GM21423 (cell line): ENCODE results near the gene MAGI1.

ENCODE experiments used
- ATAC-seq: cut with Tn5 transposase; IDR thresholded peaks from one replicate; pipeline ENCODE4 v1.9.1; 2021; ENCODE audit warnings: mild to moderate bottlenecking, moderate library complexity; ENCODE audit not compliant: unreplicated experiment

MAGI1 gene

GRCh38 chr3:65950340-65951326, 88.1 kb downstream of the MAGI1 start:
- no peak for ATAC-seq

- ATAC-seq, result no peak
These were observed 89.7 kb downstream of the MAGI1 start for GRCh38 chr3:65948841-65949573.

- no peak for ATAC-seq
These were observed 92.3 kb downstream of the MAGI1 start for GRCh38 chr3:65946438-65946837.

- no peak for ATAC-seq
These were observed 92.8 kb downstream of the MAGI1 start for GRCh38 chr3:65945953-65946352.

GRCh38 chr3:65945480-65945879, 93.2 kb downstream of the MAGI1 start:
- no peak for ATAC-seq

- ATAC-seq, result no peak
These were observed 94.5 kb downstream of the MAGI1 start for GRCh38 chr3:65944252-65944651.

GRCh38 chr3:65939801-65940246, 98.9 kb downstream of the MAGI1 start:
- ATAC-seq, result no peak

GRCh38 chr3:65939184-65939583, 99.5 kb downstream of the MAGI1 start:
- ATAC-seq, result no peak

GRCh38 chr3:65938676-65939075, 100.0 kb downstream of the MAGI1 start:
- ATAC-seq, result no peak

- no peak for ATAC-seq
These were observed 100.6 kb downstream of the MAGI1 start for GRCh38 chr3:65938147-65938546.

- no peak for ATAC-seq
These were observed 101.6 kb downstream of the MAGI1 start for GRCh38 chr3:65936908-65937638.

- ATAC-seq, result no peak
These were observed 103.0 kb downstream of the MAGI1 start for GRCh38 chr3:65935724-65936123.

- no peak for ATAC-seq
These were observed 108.1 kb downstream of the MAGI1 start for GRCh38 chr3:65930648-65931047.

- ATAC-seq, result no peak
These were observed 110.6 kb downstream of the MAGI1 start for GRCh38 chr3:65928110-65928509.

GRCh38 chr3:65927576-65927975, 111.1 kb downstream of the MAGI1 start:
- no peak for ATAC-seq

- no peak for ATAC-seq
These were observed 113.3 kb downstream of the MAGI1 start for GRCh38 chr3:65925254-65925954.

- no peak for ATAC-seq
These were observed 114.0 kb downstream of the MAGI1 start for GRCh38 chr3:65924762-65925161.

- ATAC-seq, result no peak
These were observed 116.3 kb downstream of the MAGI1 start for GRCh38 chr3:65922441-65922840.

GRCh38 chr3:65919826-65920225, 118.9 kb downstream of the MAGI1 start:
- ATAC-seq, result no peak

- ATAC-seq, result no peak
These were observed 123.2 kb downstream of the MAGI1 start for GRCh38 chr3:65915477-65915876.
